H9 (cell line): ENCODE results near the gene ZNF561. TPM values are rescaled to one million over a fixed set of nuclear protein-coding genes. Genes with fewer than 3 reads are reported as not detected.

Experiments used
- DNase-seq: peaks from one replicate; pipeline ENCODE4 v3.0.0-alpha.2; 2017
- H2AFZ ChIP-seq: one replicate; pipeline ENCODE4 v1.6.1; 2013; ENCODE audit warnings: mild to moderate bottlenecking, low read length, control low read depth, moderate library complexity
- H2AK5ac ChIP-seq: 2 replicates; pipeline ENCODE4 v1.6.1; 2013; ENCODE audit warnings: low read length, control low read depth, mixed read lengths; ENCODE audit not compliant: insufficient read length
- H2BK120ac ChIP-seq: one replicate; pipeline ENCODE4 v1.6.1; 2013; ENCODE audit warnings: low read depth, mild to moderate bottlenecking, low read length, control low read depth, inconsistent platforms; ENCODE audit not compliant: poor library complexity, severe bottlenecking
- H2BK12ac ChIP-seq: 2 replicates; pipeline ENCODE4 v1.6.1; 2013; ENCODE audit warnings: low read length, control low read depth, mixed read lengths, low read depth; ENCODE audit not compliant: insufficient read length
- H2BK15ac ChIP-seq: 2 replicates; pipeline ENCODE4 v1.6.1; 2013; ENCODE audit warnings: low read depth, low read length, control low read depth
- H2BK20ac ChIP-seq: one replicate; pipeline ENCODE4 v1.6.1; 2013; ENCODE audit warnings: low read depth, mild to moderate bottlenecking, low read length, control low read depth, inconsistent platforms; ENCODE audit not compliant: poor library complexity, severe bottlenecking
- H2BK5ac ChIP-seq: 2 replicates; pipeline ENCODE4 v1.6.1; 2013; ENCODE audit warnings: low read length, control low read depth, mixed read lengths; ENCODE audit not compliant: insufficient read length
- H3K14ac ChIP-seq: 2 replicates; pipeline ENCODE4 v1.6.1; 2013; ENCODE audit warnings: low read length, control low read depth; ENCODE audit not compliant: insufficient read depth
- H3K18ac ChIP-seq: 2 replicates; pipeline ENCODE4 v1.6.1; 2013; ENCODE audit warnings: low read depth, mild to moderate bottlenecking, mixed read lengths, low read length, control low read depth; ENCODE audit not compliant: insufficient read length
- H3K23ac ChIP-seq: 2 replicates; pipeline ENCODE4 v1.6.1; 2013; ENCODE audit warnings: low read length, control low read depth, mixed read lengths, low read depth; ENCODE audit not compliant: insufficient read length
- H3K23me2 ChIP-seq: 2 replicates; pipeline ENCODE4 v1.6.1; 2013; ENCODE audit warnings: low read depth, mild to moderate bottlenecking, mixed read lengths, low read length, control low read depth; ENCODE audit not compliant: insufficient read length, poor library complexity, severe bottlenecking
- H3K27ac ChIP-seq: 2 replicates; pipeline ENCODE4 v1.5.1; 2013; ENCODE audit warnings: low read length, control low read depth, mixed read lengths, low read depth; ENCODE audit not compliant: insufficient read length
- H3K27me3 ChIP-seq: 2 replicates; pipeline ENCODE4 v1.6.1; 2013; ENCODE audit warnings: low read length, control low read depth, inconsistent platforms; ENCODE audit not compliant: insufficient read depth
- H3K4ac ChIP-seq: 2 replicates; pipeline ENCODE4 v1.6.1; 2013; ENCODE audit warnings: low read depth, mild to moderate bottlenecking, control low read depth, inconsistent platforms, low read length, moderate library complexity
- H3K4me1 ChIP-seq: 2 replicates; pipeline ENCODE4 v1.6.1; 2013; ENCODE audit warnings: low read length, control low read depth, inconsistent platforms; ENCODE audit not compliant: insufficient read depth
- H3K4me2 ChIP-seq: 2 replicates; pipeline ENCODE4 v1.6.1; 2013; ENCODE audit warnings: low read length, control low read depth, mixed read lengths; ENCODE audit not compliant: insufficient read length, insufficient read depth
- H3K56ac ChIP-seq: 2 replicates; pipeline ENCODE4 v1.6.1; 2013; ENCODE audit warnings: low read depth, mild to moderate bottlenecking, mixed read lengths, low read length, control low read depth; ENCODE audit not compliant: insufficient read length
- H3K79me1 ChIP-seq: 2 replicates; pipeline ENCODE4 v1.6.1; 2013; ENCODE audit warnings: low read depth, mild to moderate bottlenecking, moderate library complexity, low read length, control low read depth, inconsistent platforms; ENCODE audit not compliant: insufficient read depth, poor library complexity, severe bottlenecking
- H3K79me2 ChIP-seq: 2 replicates; pipeline ENCODE4 v1.6.1; 2013; ENCODE audit warnings: low read length, control low read depth, inconsistent platforms; ENCODE audit not compliant: insufficient read depth
- H3K9ac ChIP-seq: 2 replicates; pipeline ENCODE4 v1.6.1; 2013; ENCODE audit warnings: low read length, control low read depth, mixed read lengths; ENCODE audit not compliant: insufficient read length; ENCODE audit errors: extremely low read depth
- H3K9me3 ChIP-seq: one replicate; pipeline ENCODE4 v1.6.1; 2013; ENCODE audit warnings: low read depth, low read length, inconsistent platforms; ENCODE audit not compliant: control insufficient read depth
- H3T11ph ChIP-seq: one replicate; pipeline ENCODE4 v1.6.1; 2013; ENCODE audit warnings: mild to moderate bottlenecking, low read length, control low read depth, inconsistent platforms
- H4K20me1 ChIP-seq: one replicate; pipeline ENCODE4 v1.6.1; 2013; ENCODE audit not compliant: control insufficient read depth, insufficient read length, insufficient read depth
- H4K5ac ChIP-seq: 2 replicates; pipeline ENCODE4 v1.6.1; 2013; ENCODE audit warnings: low read depth, mild to moderate bottlenecking, mixed read lengths, low read length, control low read depth; ENCODE audit not compliant: insufficient read length
- H4K8ac ChIP-seq: replicated peaks from 2 replicates; pipeline ENCODE4 v1.6.1; 2013; ENCODE audit warnings: low read length, control low read depth, mixed read lengths, low read depth; ENCODE audit not compliant: insufficient read length
- H4K91ac ChIP-seq: 2 replicates; pipeline ENCODE4 v1.6.1; 2013; ENCODE audit warnings: low read depth, mild to moderate bottlenecking, moderate library complexity, mixed read lengths, low read length, control low read depth; ENCODE audit not compliant: insufficient read length
- H3K27ac Mint-ChIP-seq, 3 experiments: 2 replicates in 2 of 3; 3 replicates in 1 of 3; pipeline ENCODE4 v1.8.0; 2020 to 2021; ENCODE audit warnings: mixed read lengths in 3 of 3, mild to moderate bottlenecking in 1 of 3, moderate library complexity in 1 of 3
- H3K27me3 Mint-ChIP-seq: 2 replicates; pipeline ENCODE4 v1.8.0; 2021; ENCODE audit warnings: low read depth, mild to moderate bottlenecking, moderate library complexity, mixed read lengths
- H3K36me3 Mint-ChIP-seq, 3 experiments: 2 replicates in 2 of 3; 3 replicates in 1 of 3; pipeline ENCODE4 v1.8.0; 2020 to 2021; ENCODE audit warnings: low read depth in 3 of 3, mixed read lengths in 3 of 3; ENCODE audit not compliant: insufficient read depth in 1 of 3
- H3K4me1 Mint-ChIP-seq, 2 experiments: 2 replicates each; pipeline ENCODE4 v1.8.0; 2020; ENCODE audit warnings: mixed read lengths in 2 of 2
- H3K4me3 Mint-ChIP-seq, 2 experiments: 2 replicates in 1 of 2; 3 replicates in 1 of 2; pipeline ENCODE4 v1.8.0; 2020 to 2021; ENCODE audit warnings: mild to moderate bottlenecking in 2 of 2, mixed read lengths in 2 of 2, moderate library complexity in 1 of 2
- H3K9me3 Mint-ChIP-seq, 2 experiments: 2 replicates in 1 of 2; 3 replicates in 1 of 2; pipeline ENCODE4 v1.8.0; 2020; ENCODE audit warnings: mild to moderate bottlenecking in 2 of 2, mixed read lengths in 2 of 2, moderate library complexity in 1 of 2
- CTCF ChIP-seq: fragments of 200-600 bp; sonication (generic); conservative IDR thresholded peaks from 3 replicates; pipeline ENCODE4 v1.8.0; 2021; ENCODE audit warnings: antibody characterized with exemption, mild to moderate bottlenecking
- total RNA-seq: library from RNA; stranded (reverse); gene quantifications from 2 replicates; pipeline ENCODE4 v1.2.1, GENCODE V29; 2021

The ZNF561 gene
- total RNA-seq, 1 experiment from 2014 or later = 50.8 TPM

GRCh38 chr19:9615844-9616243 is 5.2 kb downstream of the ZNF561 start:
- H2BK120ac ChIP-seq = no peak overlapping the region
- no peak overlapping the region for H2BK12ac ChIP-seq
- no peak for DNase-seq
- H2AFZ ChIP-seq = no peak overlapping the region
- peaks cover 9% of the 10 kb centered on the region; the same call in 1 of the 2 replicates for H3K79me2 ChIP-seq
- H3K23ac ChIP-seq = no peak overlapping the region
- no peak overlapping the region for H4K5ac ChIP-seq
- H2BK20ac ChIP-seq = no peak overlapping the region
- H4K91ac ChIP-seq = no peak overlapping the region
- H3K9me3 ChIP-seq = peaks cover 18% of the 10 kb centered on the region
- no peak overlapping the region for H2BK5ac ChIP-seq
- no peaks in the 10 kb centered on the region for H4K20me1 ChIP-seq
- H3K4me1 ChIP-seq = no peaks in the 10 kb centered on the region; the same call in 1 of the 2 replicates
- H3K27me3 ChIP-seq = no peaks in the 10 kb centered on the region; the same call in 1 of the 2 replicates
- no peak overlapping the region for H3K56ac ChIP-seq
- no peak overlapping the region for H3K14ac ChIP-seq
- no peaks in the 10 kb centered on the region for H3K27me3 Mint-ChIP-seq
- H3K4me2 ChIP-seq = no peak overlapping the region
- TF ChIP-seq CTCF = no peak
- H3K23me2 ChIP-seq = peaks cover 5% of the 10 kb centered on the region
- peaks cover 11 to 30% of the 10 kb centered on the region in 2 experiments for H3K9me3 Mint-ChIP-seq
- no peak overlapping the region for H3K27ac Mint-ChIP-seq
- no peak overlapping the region for H2BK15ac ChIP-seq
- peaks cover 2 to 5% of the 10 kb centered on the region in 2 experiments; a peak in 3 of 4 replicates for H3K4me1 Mint-ChIP-seq
- H3K4ac ChIP-seq = no peak overlapping the region
- no peak overlapping the region for H2AK5ac ChIP-seq
- H3T11ph ChIP-seq = no peak overlapping the region
- no peak overlapping the region for H3K4me3 Mint-ChIP-seq
- no peak overlapping the region for H3K18ac ChIP-seq
- no peak overlapping the region for H3K9ac ChIP-seq
- no peak overlapping the region for H4K8ac ChIP-seq
- H3K79me1 ChIP-seq = peaks cover 6% of the 10 kb centered on the region
- peaks cover 80 to 84% (median 83%) of the 10 kb centered on the region in 3 experiments for H3K36me3 Mint-ChIP-seq
- no peak overlapping the region for H3K27ac ChIP-seq
